ENCODE results near the gene ATP6V0B.
A peak's percentile ranks its signal among the peaks of the same experiment; 100 is the strongest.

Gene ATP6V0B

GRCh38 chr1:43985984-43986595 lies 11.3 kb downstream of the ATP6V0B start:
- DNase-seq: no peak

GRCh38 chr1:43986712-43987111 lies 12.0 kb downstream of the ATP6V0B start:
- no peak for DNase-seq

- DNase-seq: no peak
Observed at GRCh38 chr1:43987159-43987902, 12.6 kb downstream of the ATP6V0B start.

GRCh38 chr1:43990271-43991199 lies 15.8 kb downstream of the ATP6V0B start:
- DNase-seq: no peak

- DNase-seq: no peak
Observed at GRCh38 chr1:43991200-43991475, 16.4 kb downstream of the ATP6V0B start.

GRCh38 chr1:43991476-43992231 lies 16.9 kb downstream of the ATP6V0B start, which contains the start of gene CCDC24:
CCDC24 (plus strand) TSS chr1:43991599; CDS start chr1:43991879, 280 bp downstream.
- DNase-seq: peak; percentile 63

- DNase-seq: no peak
Observed at GRCh38 chr1:43992232-43992995, 17.7 kb downstream of the ATP6V0B start.

- no peak for DNase-seq
Observed at GRCh38 chr1:43993206-43993914, 18.6 kb downstream of the ATP6V0B start.

GRCh38 chr1:43994071-43994470 lies 19.3 kb downstream of the ATP6V0B start:
- DNase-seq: no peak

GRCh38 chr1:43994794-43995790 lies 20.3 kb downstream of the ATP6V0B start:
- no peak for DNase-seq

- no peak for DNase-seq
Observed at GRCh38 chr1:43995984-43996732, 21.4 kb downstream of the ATP6V0B start.

- DNase-seq: no peak
Observed at GRCh38 chr1:43996733-43997115, 22.0 kb downstream of the ATP6V0B start.

GRCh38 chr1:43997295-43997999 lies 22.7 kb downstream of the ATP6V0B start:
- no peak for DNase-seq

- no peak for DNase-seq
Observed at GRCh38 chr1:43998000-43998378, 23.2 kb downstream of the ATP6V0B start.

- no peak for DNase-seq
Observed at GRCh38 chr1:43999455-43999854, 24.7 kb downstream of the ATP6V0B start.

- DNase-seq: no peak
Observed at GRCh38 chr1:44000122-44000665, 25.4 kb downstream of the ATP6V0B start.

- DNase-seq: no peak
Observed at GRCh38 chr1:44002165-44002564, 27.4 kb downstream of the ATP6V0B start.

- DNase-seq: no peak
Observed at GRCh38 chr1:44002606-44003157, 27.9 kb downstream of the ATP6V0B start.

Data from inflammatory macrophage treated with lipopolysaccharide for 4 hours (primary cell).